HG03103 (cell line): ENCODE measurements around the gene ZNF575.

Experiments used
- ATAC-seq: cut with Tn5 transposase; IDR thresholded peaks from one replicate; pipeline ENCODE4 v1.9.1; 2021; ENCODE audit warnings: low read depth; ENCODE audit not compliant: unreplicated experiment

The ZNF575 gene, protein sequence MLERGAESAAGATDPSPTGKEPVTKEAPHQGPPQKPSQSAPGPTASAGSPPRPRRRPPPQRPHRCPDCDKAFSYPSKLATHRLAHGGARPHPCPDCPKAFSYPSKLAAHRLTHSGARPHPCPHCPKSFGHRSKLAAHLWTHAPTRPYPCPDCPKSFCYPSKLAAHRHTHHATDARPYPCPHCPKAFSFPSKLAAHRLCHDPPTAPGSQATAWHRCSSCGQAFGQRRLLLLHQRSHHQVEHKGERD

DNA sequence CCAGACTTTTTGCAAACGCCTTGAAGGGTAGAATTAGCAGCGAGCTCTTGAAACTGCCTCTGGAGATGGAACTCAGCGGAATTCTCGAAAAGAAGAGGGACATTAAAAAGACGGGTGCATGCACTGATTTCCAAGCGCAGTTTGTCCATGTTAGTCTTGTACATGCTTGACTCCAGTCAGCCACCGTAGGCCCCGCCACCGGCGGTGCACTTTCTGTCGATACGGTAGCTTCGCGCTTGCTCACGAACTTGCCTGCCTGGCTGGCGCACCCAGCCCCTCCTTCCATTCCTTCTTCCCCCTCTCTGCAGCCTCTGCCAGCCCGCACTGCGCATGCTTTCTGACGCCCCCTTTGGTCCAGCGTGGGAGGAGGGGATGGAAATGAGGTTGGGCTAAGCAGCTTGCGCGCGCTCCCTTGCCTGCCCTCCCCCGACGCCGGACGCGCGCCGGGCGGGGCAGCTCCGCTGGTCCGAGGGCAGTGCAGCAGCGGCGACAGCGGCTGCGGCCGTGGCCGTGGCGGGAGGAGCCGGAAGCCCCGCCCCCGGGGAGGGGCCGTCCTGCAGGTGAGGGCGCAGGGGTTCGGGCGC, at the start of gene ZNF575:
ZNF575 (plus strand) TSS at position 227 of the 584 bp plus-strand sequence. CDS start 1,235 bp downstream, outside the sequence.
- ATAC-seq = peak; percentile 40

DNA sequence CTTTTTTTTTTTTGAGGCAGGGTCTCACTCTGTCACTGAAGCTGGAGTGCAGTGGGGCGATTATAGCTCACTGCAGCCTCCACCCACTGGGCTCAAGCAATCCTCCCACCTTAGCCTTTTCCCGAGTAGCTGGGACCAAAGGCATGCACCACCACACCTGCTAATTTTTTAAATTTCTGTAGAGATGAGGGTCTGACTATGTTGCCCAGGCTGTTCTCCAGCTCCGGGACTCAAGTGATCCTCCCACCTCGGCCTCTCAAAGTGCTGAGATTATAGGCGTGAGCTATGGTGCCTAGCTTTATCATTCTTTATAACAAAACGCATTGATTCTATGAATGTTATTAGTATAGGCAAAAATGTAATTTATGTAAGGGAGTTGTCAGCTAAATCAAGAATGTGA, 49.7 kb upstream of the ZNF575 start:
- no peak for ATAC-seq

GRCh38 chr19:43485951-43486350, 47.0 kb upstream of the ZNF575 start:
- no peak for ATAC-seq

DNA sequence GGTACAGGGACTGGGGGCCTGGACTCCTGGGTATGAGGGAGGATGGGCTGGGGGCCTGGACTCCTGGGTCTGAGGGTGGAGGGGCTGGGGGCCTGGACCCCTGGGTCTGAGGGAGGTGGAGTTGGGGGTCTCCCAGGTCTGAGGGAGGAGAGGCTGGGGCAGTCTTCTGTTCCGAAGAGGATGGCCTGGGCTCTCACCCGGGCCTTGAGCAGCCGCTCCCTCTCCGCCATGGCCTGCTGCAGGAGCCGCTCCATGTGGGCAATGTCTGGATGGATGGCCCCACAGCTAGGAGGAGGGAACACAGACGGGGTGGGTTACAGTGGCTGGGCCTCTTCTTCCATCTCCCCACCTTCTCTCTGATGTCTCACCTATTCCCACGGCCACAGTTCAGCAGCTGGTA, 46.6 kb upstream of the ZNF575 start:
- no peak for ATAC-seq

DNA sequence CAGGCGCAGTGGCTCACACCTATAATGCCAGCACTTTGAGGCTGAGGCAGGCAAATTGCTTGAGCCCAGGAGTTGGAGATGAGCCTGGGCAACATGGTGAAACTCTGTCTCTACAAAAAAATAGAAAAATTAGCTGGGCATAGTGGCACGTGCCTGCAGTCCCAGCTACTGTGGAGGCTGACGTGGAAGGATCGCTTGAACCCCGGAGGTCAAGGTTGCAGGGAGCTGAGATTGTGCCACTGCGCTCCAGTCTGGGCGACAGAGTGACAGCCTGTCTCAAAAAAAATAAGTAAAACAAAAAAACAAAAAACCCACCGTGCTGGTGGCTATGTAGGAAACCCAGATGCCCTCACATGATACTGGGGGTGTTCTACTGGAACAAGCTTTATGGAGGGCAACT, 44.8 kb upstream of the ZNF575 start:
- ATAC-seq = no peak

DNA sequence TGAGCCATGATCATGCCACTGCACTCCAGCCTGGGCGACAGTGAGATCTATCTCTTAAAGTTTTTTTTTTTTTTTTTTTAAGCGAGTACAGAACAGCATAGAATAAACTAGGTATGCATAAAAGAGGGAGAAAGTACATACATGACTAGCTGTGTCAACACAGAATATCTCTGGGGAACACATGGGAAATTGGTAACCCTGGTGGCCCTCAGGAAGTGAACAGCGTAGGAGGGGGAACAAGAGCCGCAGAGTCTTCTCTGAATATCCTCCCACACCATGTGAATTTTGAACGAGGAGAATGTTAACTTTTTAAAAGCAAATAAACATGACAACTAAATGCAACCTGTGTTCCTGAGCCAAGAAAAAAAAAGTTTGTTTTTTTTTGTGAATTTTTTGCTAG, 43.7 kb upstream of the ZNF575 start:
- ATAC-seq = no peak

DNA sequence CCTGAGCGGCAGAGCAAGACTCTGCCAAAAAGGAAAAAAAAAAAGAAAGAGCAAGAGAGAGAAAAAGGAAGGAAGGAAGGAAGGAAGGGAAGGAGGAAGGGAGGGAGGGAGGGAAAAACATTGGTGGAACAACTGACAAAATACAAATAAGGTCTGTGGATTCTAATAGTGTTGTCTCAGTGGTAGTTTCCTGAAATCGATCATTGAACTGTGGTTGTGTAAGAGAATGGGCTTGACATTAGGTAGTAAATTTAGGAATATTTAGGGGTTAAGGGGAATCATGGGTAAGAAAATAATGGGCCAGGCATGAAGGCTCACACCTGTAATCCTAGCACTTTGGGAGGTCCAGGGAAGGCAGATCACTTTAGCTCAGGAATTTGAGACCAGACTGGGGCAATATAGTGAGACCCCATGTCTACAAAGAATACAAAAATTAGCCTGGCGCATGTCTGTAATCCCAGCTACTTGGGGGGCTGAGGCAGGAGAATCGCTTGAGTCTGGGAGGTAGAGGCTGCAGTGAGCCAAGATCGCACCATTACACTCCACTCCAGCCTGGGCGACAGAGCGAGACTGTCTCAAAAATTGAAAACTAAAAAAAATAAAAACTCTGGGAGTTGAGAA, 42.9 kb upstream of the ZNF575 start:
- no peak for ATAC-seq

DNA sequence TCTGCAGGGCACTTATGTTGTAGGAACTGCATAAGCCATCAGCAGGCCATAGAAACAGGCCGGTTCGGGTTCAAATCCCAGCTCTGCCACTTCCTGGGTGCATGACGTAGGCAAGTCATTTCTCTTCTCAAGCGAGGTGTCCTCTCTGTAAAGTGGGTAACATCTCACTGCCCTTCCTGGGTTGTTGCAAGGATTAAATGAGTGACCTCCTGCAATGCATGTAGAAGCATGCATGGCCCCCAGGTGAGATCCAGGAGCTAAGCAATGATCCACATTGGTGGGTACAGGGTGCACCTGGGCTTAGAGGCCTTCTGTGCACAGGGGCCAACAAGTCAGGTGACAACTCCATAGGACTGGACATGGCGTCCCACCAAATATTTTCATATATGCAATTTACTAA, 42.2 kb upstream of the ZNF575 start:
- ATAC-seq = no peak

DNA sequence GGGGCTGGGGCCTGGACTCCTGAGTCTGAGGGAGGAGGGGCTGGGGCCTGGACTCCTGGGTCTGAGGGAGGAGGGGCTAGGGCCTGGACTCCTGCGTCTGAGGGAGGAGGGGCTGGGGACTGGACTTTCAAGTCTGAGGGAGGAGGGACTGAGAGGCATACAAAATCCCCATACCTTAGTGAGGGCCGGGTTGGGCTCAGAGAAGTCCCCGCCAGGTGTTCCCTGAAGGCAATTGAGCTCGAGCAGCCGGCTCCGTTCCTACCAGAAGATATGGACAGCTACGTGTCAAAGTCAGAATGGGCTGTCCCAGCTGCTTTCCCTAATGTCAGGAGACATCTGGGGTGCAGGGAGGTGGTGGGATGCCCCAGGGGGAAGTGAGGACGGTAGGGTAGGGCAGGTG, 37.9 kb upstream of the ZNF575 start:
- no peak for ATAC-seq

DNA sequence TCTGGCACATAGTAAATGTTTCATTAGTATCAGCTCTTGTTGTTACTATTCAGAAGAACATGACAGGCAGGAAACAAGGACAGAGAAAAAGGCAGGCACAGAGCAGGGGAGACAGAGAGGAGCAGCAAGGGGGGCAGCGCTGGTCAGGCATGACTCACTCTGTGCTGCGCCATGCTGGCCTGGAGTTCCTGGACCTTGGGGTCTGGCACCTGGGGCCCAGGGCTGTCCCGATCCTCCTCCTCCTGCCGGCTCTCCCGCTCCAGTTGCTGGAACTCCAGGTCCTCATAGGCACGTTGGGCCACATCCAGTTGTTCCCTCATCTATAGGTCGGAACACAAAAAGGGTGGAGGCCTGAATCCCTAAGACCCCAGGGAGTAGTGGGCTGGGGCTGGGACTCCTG, 36.0 kb upstream of the ZNF575 start:
- ATAC-seq = no peak

DNA sequence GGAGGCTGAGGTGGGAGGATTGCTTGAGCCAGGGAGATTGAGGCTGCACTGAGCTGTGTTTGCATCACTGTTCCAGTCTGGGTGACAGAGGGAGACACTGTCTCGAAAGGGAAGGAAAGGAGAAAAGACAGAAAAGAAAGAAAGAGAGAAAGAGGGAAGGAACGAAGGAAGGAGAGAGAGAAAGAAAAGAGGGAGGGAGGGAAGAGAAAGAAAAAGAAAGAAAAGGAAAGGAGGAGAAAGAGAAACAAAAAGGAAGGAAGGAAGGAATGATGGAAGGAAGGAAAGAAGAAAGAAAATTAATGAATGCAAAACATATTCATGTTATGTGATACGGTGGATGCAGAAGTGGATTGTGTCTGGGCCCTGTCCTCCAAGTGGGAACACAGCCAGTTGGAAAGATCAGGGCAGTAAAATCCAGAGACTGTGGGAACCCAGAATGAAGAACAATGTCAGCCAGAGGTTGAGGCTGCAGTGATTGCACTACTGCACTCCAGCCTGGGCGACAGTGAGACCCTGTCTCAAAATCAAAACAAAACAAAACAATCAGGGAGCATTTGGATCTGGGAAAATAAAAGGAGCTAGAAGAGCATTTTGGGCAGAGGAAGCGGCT, 34.6 kb upstream of the ZNF575 start:
- no peak for ATAC-seq

GRCh38 chr19:43499042-43499441, 33.9 kb upstream of the ZNF575 start:
- no peak for ATAC-seq

GRCh38 chr19:43501661-43502418, 31.1 kb upstream of the ZNF575 start:
- ATAC-seq = no peak

- no peak for ATAC-seq
Measured at GRCh38 chr19:43502419-43502976, 30.5 kb upstream of the ZNF575 start.

- peak; percentile 83 for ATAC-seq
Measured at GRCh38 chr19:43503501-43504425, 29.2 kb upstream of the ZNF575 start.

DNA sequence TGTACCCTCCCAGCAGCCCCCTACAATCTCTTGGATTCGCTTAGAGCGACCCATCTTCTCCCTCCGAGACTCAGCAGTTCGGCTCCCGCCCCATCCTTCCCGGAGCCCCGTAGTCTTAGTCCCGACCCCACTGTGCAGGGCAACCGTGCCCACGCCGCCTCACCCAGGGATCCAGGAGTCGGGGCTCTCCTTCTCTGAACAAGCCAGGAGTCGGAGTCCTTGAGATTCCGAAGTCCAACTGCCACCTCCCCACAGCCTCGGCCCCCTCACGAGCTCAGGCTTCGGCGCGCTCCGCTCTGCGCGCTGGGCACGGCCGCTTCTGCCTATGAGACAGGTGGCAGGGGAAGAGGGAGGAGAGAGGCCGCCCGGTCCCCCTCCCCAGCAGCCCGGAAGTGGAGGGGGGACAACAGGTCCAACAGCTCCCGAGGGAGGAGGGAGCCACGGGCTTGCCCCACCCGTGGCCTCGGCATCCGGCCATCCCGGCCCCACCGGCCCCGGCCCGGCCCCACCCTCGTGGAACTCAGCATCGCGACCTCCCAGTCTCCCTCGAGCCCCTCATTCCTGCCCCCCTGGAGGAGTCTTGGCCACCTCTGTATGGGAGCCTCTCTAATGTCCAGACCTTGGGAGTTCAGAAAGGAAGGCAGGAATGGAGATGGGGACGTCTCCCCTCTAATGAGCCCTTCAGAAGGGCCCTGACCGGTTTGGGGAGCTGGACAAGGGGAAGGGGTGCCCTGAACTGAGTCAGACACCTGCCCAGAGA, 28.4 kb upstream of the ZNF575 start, which contains the start of gene PHLDB3:
PHLDB3 (minus strand) TSS at position 321 of the 760 bp plus-strand sequence. CDS start 628 bp downstream, outside the sequence.
- ATAC-seq = no peak

DNA sequence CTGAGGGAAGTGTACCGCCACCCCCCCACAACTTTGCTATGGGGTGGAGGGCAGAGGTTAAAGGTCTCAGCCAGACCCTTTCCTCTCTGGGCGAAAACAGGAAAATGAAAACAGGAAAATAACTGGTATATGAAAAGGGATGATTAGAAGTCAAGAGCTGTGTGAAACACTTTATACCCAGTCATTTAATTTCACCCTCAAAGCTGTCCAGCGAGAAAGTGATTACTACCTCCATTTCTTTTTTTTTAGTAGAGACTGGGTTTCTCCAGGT, 27.9 kb upstream of the ZNF575 start:
- no peak for ATAC-seq

DNA sequence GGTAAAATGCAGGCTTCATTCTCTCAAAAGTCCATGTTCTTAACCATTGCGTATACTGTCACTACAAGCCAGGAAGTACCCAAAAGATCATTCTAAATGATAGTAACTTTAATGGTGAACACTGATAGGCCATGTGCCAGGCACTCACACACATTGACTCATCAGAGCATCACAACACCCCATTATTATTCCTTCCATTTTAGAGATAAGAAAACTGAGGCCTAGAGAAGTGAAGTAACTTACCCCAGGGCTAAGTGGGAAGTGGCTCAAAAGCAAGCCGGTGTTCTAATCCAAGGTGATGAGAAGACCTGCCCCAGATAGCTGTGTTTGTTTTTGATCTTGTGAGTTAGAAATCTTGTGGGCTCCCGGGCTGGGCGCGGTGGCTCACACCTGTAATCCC, 27.0 kb upstream of the ZNF575 start:
- ATAC-seq = no peak

GRCh38 chr19:43506629-43507028, 26.4 kb upstream of the ZNF575 start:
- ATAC-seq = no peak
